Progenitor cell of endocrine pancreas (in vitro differentiated cells): Measurements from ENCODE around the gene MBD3L2. TPM values are rescaled to one million over a fixed set of nuclear protein-coding genes. Genes with fewer than 3 reads are reported as not detected.
"Not testable (repeated sequence)": the region's sequence is repeated elsewhere in the genome, so short reads cannot be mapped to it uniquely, and the experiment has no call there.

Experiments
- DNase-seq: peaks from one replicate; pipeline ENCODE4 v3.0.0; 2021; ENCODE audit warnings: low spot score; ENCODE audit not compliant: unreplicated experiment
- H3K27ac Mint-ChIP-seq: 2 replicates; pipeline ENCODE4 v1.8.0; 2021; ENCODE audit warnings: mild to moderate bottlenecking, moderate library complexity, mixed read lengths
- H3K27me3 Mint-ChIP-seq: 2 replicates; pipeline ENCODE4 v1.8.0; 2021; ENCODE audit warnings: mixed read lengths
- H3K36me3 Mint-ChIP-seq: 2 replicates; pipeline ENCODE4 v1.8.0; 2022; ENCODE audit warnings: mixed read lengths; ENCODE audit not compliant: insufficient read depth
- H3K4me1 Mint-ChIP-seq: 2 replicates; pipeline ENCODE4 v1.8.0; 2021; ENCODE audit warnings: low read depth, mixed read lengths
- H3K4me3 Mint-ChIP-seq: 2 replicates; pipeline ENCODE4 v1.8.0; 2021; ENCODE audit warnings: low read depth, mild to moderate bottlenecking, moderate library complexity, mixed read lengths
- H3K9me3 Mint-ChIP-seq: 2 replicates; pipeline ENCODE4 v1.8.0; 2021; ENCODE audit warnings: low read depth, mixed read lengths
- CTCF ChIP-seq: fragments of 200-600 bp; sonication (generic); IDR thresholded peaks from one replicate; pipeline ENCODE4 v1.5.0; 2021; ENCODE audit warnings: antibody characterized with exemption, mild to moderate bottlenecking; ENCODE audit not compliant: unreplicated experiment
- total RNA-seq: library from RNA; stranded (reverse); gene quantifications from 2 replicates; pipeline ENCODE4 v1.2.1, GENCODE V29; 2021

Gene MBD3L2
- total RNA-seq, 1 donor from 2014 or later: not detected

- Mint-ChIP-seq H3K27me3 (no peaks in the 10 kb centered on the region), H3K9me3 (peaks cover 8% of the 10 kb centered on the region), H3K27ac (no peak overlapping the region), H3K36me3 (no peaks in the 10 kb centered on the region), H3K4me1 (peaks cover under 1% of the 10 kb centered on the region), H3K4me3 (no peak overlapping the region)
- no peak for TF ChIP-seq CTCF
- no peak for DNase-seq
Measured at GRCh38 chr19:7063764-7064418, 14.8 kb downstream of the MBD3L2 start.

GRCh38 chr19:7067122-7067521 is 18.0 kb downstream of the MBD3L2 start:
- H3K4me1 Mint-ChIP-seq, H3K4me3 Mint-ChIP-seq, H3K27ac Mint-ChIP-seq, H3K36me3 Mint-ChIP-seq, DNase-seq, H3K27me3 Mint-ChIP-seq: not testable (repeated sequence)
- H3K9me3 Mint-ChIP-seq: peaks cover 10% of the 10 kb centered on the region
- TF ChIP-seq CTCF: peak; percentile 18

GRCh38 chr19:7067716-7068115 is 18.6 kb downstream of the MBD3L2 start:
- Mint-ChIP-seq H3K36me3 (peaks cover 8% of the 10 kb centered on the region), H3K27ac (no peak overlapping the region), H3K4me3 (no peak overlapping the region), H3K27me3 (no peaks in the 10 kb centered on the region), H3K9me3 (peaks cover 14% of the 10 kb centered on the region), H3K4me1 (peaks cover 2% of the 10 kb centered on the region)
- no peak for TF ChIP-seq CTCF
- DNase-seq: no peak

GRCh38 chr19:7068599-7068998 is 19.5 kb downstream of the MBD3L2 start:
- Mint-ChIP-seq H3K36me3 (peaks cover 13% of the 10 kb centered on the region), H3K9me3 (peaks cover 14% of the 10 kb centered on the region), H3K27me3 (no peaks in the 10 kb centered on the region), H3K4me1 (peaks cover 2% of the 10 kb centered on the region), H3K27ac (peak overlapping the region; percentile 93), H3K4me3 (peak overlapping the region; percentile 96)
- TF ChIP-seq CTCF: no peak
- no peak for DNase-seq

GRCh38 chr19:7069042-7069903 is 20.2 kb downstream of the MBD3L2 start, which contains the start of gene ZNF557:
TSS of gene ZNF557 (plus strand) at chr19:7069703. CDS start at chr19:7075075, 5,372 bp downstream.
- no peak for TF ChIP-seq CTCF
- Mint-ChIP-seq H3K9me3 (peaks cover 16% of the 10 kb centered on the region), H3K4me1 (peaks cover 2% of the 10 kb centered on the region), H3K27ac (peak within 1 kb of the TSS; percentile 93), H3K27me3 (no peaks in the 10 kb centered on the region), H3K4me3 (peak within 1 kb of the TSS; percentile 96), H3K36me3 (peaks cover 17% of the 10 kb centered on the region)
- DNase-seq: peak; percentile 93
